Measurements from ENCODE around the gene PLA2R1. TPM values are rescaled to one million over a fixed set of nuclear protein-coding genes. Genes with fewer than 3 reads are reported as not detected.
A peak's percentile ranks its signal among the peaks of the same experiment; 100 is the strongest.

The PLA2R1 gene
- total and polyA plus RNA-seq, 4 donors = 4.8 to 56.4 (median 22.5) TPM

DNA sequence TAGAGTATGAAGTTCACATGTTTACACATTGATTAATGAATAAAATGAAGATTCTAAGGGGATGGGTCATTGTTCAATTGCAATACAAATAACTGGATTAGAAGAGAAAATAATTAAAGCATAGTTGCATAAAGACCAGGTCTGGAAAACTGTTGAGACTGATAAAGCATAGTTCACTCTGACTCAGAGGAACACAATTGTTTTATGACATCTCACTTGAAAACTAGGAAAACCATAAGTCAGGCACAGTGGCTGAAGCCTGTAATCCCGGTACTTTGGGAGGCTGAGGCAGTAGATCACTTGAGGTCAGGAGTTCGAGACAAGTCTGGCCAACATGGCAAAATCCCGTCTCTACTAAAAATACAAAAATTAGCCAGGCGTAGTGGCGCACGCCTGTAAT is 46.7 kb downstream of the PLA2R1 start:
- WGBS (ENCODE audit: insufficient coverage) = 81% methylated on average over 4 of the region's 6 CpGs
- no peak overlapping the region for H3K27ac ChIP-seq (ENCODE audit: low read depth, low read length)
- no peaks in the 10 kb centered on the region for H3K9me3 ChIP-seq (ENCODE audit: control insufficient read depth, insufficient read depth, low read length)
- H3K27me3 ChIP-seq (ENCODE audit: control insufficient read depth, insufficient read depth, low read length) = no peaks in the 10 kb centered on the region
- DNase-seq (ENCODE audit: low read depth in 4 of 6, low spot score in 6 of 6) = no peak
- no peak overlapping the region for H3K4me3 ChIP-seq (ENCODE audit: low read depth, low read length)
- no peaks in the 10 kb centered on the region for H3K36me3 ChIP-seq (ENCODE audit: control insufficient read depth, insufficient read depth, low read length)
- no peaks in the 10 kb centered on the region for H3K4me1 ChIP-seq (ENCODE audit: control insufficient read depth, insufficient read depth, low read length)

DNA sequence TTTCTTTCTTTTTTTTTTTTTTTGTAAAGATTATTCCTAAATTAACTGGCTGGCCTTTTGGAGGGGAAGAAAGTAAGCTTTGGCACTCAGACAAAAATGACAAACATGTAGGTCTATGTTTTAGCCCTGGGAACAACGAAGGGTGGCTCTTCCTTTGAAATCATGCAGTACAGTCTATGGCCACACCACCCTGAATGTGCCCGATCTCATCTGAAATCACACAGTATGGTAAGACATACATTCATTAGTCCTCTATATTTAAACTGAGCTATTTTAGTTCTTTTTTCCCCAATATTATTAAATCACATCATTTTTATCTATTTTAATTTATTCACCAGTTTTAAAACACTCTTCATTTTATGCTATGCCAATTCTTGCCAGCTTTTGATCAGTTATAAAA is 48.2 kb downstream of the PLA2R1 start:
- DNase-seq (ENCODE audit: low read depth in 4 of 6, low spot score in 6 of 6) = no peak
- no peaks in the 10 kb centered on the region for H3K27me3 ChIP-seq (ENCODE audit: control insufficient read depth, insufficient read depth, low read length)
- H3K36me3 ChIP-seq (ENCODE audit: control insufficient read depth, insufficient read depth, low read length) = no peaks in the 10 kb centered on the region
- no peak overlapping the region for H3K27ac ChIP-seq (ENCODE audit: low read depth, low read length)
- H3K4me3 ChIP-seq (ENCODE audit: low read depth, low read length) = no peak overlapping the region
- no peaks in the 10 kb centered on the region for H3K9me3 ChIP-seq (ENCODE audit: control insufficient read depth, insufficient read depth, low read length)
- WGBS (ENCODE audit: insufficient coverage) = no CpG with 5 or more reads among the region's 2 CpGs
- H3K4me1 ChIP-seq (ENCODE audit: control insufficient read depth, insufficient read depth, low read length) = no peaks in the 10 kb centered on the region

DNA sequence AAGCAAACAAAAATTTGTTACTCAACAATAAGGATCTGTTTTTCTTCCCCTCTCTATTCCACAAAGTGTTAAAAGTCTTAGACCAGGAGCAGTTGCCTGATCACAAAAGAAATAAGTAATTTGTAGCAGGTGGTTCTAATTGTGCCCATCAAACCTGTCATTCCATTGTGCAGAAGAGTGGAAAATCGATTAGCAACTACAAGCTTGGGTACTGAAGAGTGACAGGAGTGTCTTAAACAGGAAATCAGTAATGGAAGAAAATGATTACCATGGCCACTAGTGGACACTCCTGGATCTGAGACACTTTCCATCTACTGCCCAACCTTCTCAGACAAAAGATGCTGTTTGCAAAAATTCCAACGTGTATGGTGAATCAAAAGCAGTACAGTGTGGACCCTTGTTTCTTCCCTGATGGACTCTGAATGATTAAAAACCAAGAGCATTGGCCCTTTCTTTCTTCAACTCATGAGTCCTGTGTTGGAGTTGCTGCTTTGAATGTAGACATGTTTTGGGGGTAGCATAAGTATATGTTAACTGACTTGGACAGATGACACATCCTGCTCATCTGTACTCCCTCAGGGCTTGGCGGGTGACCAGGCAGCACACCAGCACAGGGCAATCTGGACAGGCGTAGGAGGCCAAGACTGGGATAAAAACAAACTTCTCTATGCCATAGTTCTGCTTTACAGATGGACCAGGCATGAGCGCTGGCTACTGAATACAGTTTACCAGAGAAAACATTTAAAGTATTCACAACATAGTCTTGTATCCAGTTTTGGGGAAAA is 51.9 kb downstream of the PLA2R1 start:
- Histone ChIP-seq H3K27me3 (ENCODE audit: control insufficient read depth, insufficient read depth, low read length) (no peaks in the 10 kb centered on the region), H3K4me3 (ENCODE audit: low read depth, low read length) (no peak overlapping the region), H3K27ac (ENCODE audit: low read depth, low read length) (no peak overlapping the region), H3K9me3 (ENCODE audit: control insufficient read depth, insufficient read depth, low read length) (no peaks in the 10 kb centered on the region), H3K4me1 (ENCODE audit: control insufficient read depth, insufficient read depth, low read length) (no peaks in the 10 kb centered on the region), H3K36me3 (ENCODE audit: control insufficient read depth, insufficient read depth, low read length) (no peaks in the 10 kb centered on the region)
- DNase-seq (ENCODE audit: low read depth in 4 of 6, low spot score in 6 of 6) = no peak
- WGBS (ENCODE audit: insufficient coverage) = 52% methylated on average over 3 of the region's 5 CpGs

DNA sequence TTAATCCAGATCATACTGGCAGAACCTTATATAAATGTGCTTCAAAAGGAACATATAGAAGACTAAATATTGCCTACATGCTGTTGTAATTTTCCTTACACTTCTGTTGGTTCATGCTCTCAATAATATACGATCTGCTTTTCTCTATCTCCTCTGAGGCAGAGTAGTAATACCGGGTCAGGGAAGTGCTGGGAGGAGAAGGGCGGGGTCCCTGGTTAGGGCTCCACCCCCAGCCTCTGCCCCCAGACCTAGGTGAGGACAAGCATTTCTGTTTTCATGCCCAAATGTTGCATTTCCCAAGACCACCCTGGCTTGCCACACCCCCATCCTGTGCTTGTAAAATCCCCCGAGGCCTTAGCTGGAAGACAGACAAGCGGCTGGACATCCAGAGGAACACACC is 55.3 kb downstream of the PLA2R1 start:
- H3K27ac ChIP-seq (ENCODE audit: low read depth, low read length) = no peak overlapping the region
- no peak for DNase-seq (ENCODE audit: low read depth in 4 of 6, low spot score in 6 of 6)
- H3K4me3 ChIP-seq (ENCODE audit: low read depth, low read length) = no peak overlapping the region
- H3K4me1 ChIP-seq (ENCODE audit: control insufficient read depth, insufficient read depth, low read length) = no peaks in the 10 kb centered on the region
- H3K27me3 ChIP-seq (ENCODE audit: control insufficient read depth, insufficient read depth, low read length) = no peaks in the 10 kb centered on the region
- no peaks in the 10 kb centered on the region for H3K9me3 ChIP-seq (ENCODE audit: control insufficient read depth, insufficient read depth, low read length)
- H3K36me3 ChIP-seq (ENCODE audit: control insufficient read depth, insufficient read depth, low read length) = no peaks in the 10 kb centered on the region
- 60% methylated on average over 4 of the region's 5 CpGs for WGBS (ENCODE audit: insufficient coverage)

GRCh38 chr2:160006475-160006874 is 55.9 kb downstream of the PLA2R1 start:
- Histone ChIP-seq H3K9me3 (ENCODE audit: control insufficient read depth, insufficient read depth, low read length) (no peaks in the 10 kb centered on the region), H3K4me1 (ENCODE audit: control insufficient read depth, insufficient read depth, low read length) (no peaks in the 10 kb centered on the region), H3K36me3 (ENCODE audit: control insufficient read depth, insufficient read depth, low read length) (no peaks in the 10 kb centered on the region), H3K27ac (ENCODE audit: low read depth, low read length) (no peak overlapping the region), H3K27me3 (ENCODE audit: control insufficient read depth, insufficient read depth, low read length) (no peaks in the 10 kb centered on the region), H3K4me3 (ENCODE audit: low read depth, low read length) (no peak overlapping the region)
- WGBS (ENCODE audit: insufficient coverage) = 67% methylated on average over 1 of the region's 2 CpGs
- peak in 2 of 6 donors; percentile 21 to 30 for DNase-seq (ENCODE audit: low read depth in 4 of 6, low spot score in 6 of 6)

DNA sequence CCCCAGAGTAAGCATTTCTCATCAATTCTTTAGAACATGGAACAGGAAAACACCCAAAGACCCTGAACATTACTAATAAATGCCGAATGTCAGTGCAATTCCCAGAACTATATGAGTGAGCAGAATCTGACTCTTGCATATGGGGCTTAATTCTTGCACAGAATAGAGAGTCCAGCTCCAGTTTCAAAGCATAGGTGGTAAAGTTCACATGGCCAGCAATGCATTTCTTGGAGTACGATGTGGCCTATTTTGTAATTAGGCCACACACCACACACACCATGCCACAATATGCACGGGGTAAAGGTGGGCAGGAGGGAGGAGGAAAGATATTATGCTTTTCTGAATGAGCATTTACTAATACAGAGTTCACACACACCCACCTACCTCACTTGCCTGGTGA is 56.5 kb downstream of the PLA2R1 start:
- DNase-seq (ENCODE audit: low read depth in 4 of 6, low spot score in 6 of 6) = no peak
- no peaks in the 10 kb centered on the region for H3K9me3 ChIP-seq (ENCODE audit: control insufficient read depth, insufficient read depth, low read length)
- no peak overlapping the region for H3K4me3 ChIP-seq (ENCODE audit: low read depth, low read length)
- no peaks in the 10 kb centered on the region for H3K27me3 ChIP-seq (ENCODE audit: control insufficient read depth, insufficient read depth, low read length)
- no peaks in the 10 kb centered on the region for H3K36me3 ChIP-seq (ENCODE audit: control insufficient read depth, insufficient read depth, low read length)
- WGBS (ENCODE audit: insufficient coverage) = 88% methylated on average over 1 of the region's 3 CpGs
- H3K4me1 ChIP-seq (ENCODE audit: control insufficient read depth, insufficient read depth, low read length) = no peaks in the 10 kb centered on the region
- no peak overlapping the region for H3K27ac ChIP-seq (ENCODE audit: low read depth, low read length)

DNA sequence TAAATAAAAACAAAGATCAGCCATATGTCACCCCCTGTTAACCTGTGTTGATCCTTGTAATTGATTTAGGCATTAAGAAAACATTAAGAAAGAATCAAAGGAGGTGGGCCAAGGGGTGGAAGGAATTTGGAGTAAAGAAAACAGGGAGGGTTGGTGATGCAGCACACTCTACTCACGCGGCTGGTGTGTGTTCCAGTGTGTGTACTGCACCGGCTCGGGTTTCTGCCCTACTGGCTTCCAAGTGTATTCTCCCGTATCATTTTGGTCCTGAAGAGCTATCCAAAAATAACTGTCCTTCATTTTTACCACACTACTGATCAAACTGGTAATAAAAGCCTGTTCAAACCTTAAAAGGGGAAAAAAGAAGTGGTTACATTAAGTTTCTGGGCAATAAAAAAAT is 56.9 kb downstream of the PLA2R1 start:
- H3K27ac ChIP-seq (ENCODE audit: low read depth, low read length) = no peak overlapping the region
- no peak for DNase-seq (ENCODE audit: low read depth in 4 of 6, low spot score in 6 of 6)
- no peaks in the 10 kb centered on the region for H3K36me3 ChIP-seq (ENCODE audit: control insufficient read depth, insufficient read depth, low read length)
- no peak overlapping the region for H3K4me3 ChIP-seq (ENCODE audit: low read depth, low read length)
- H3K4me1 ChIP-seq (ENCODE audit: control insufficient read depth, insufficient read depth, low read length) = no peaks in the 10 kb centered on the region
- no CpG with 5 or more reads among the region's 5 CpGs for WGBS (ENCODE audit: insufficient coverage)
- H3K27me3 ChIP-seq (ENCODE audit: control insufficient read depth, insufficient read depth, low read length) = no peaks in the 10 kb centered on the region
- no peaks in the 10 kb centered on the region for H3K9me3 ChIP-seq (ENCODE audit: control insufficient read depth, insufficient read depth, low read length)

- no peaks in the 10 kb centered on the region for H3K4me1 ChIP-seq (ENCODE audit: control insufficient read depth, insufficient read depth, low read length)
- no peak overlapping the region for H3K27ac ChIP-seq (ENCODE audit: low read depth, low read length)
- H3K27me3 ChIP-seq (ENCODE audit: control insufficient read depth, insufficient read depth, low read length) = no peaks in the 10 kb centered on the region
- no peak overlapping the region for H3K4me3 ChIP-seq (ENCODE audit: low read depth, low read length)
- no peaks in the 10 kb centered on the region for H3K9me3 ChIP-seq (ENCODE audit: control insufficient read depth, insufficient read depth, low read length)
- WGBS (ENCODE audit: insufficient coverage) = no CpG with 5 or more reads among the region's 3 CpGs
- no peaks in the 10 kb centered on the region for H3K36me3 ChIP-seq (ENCODE audit: control insufficient read depth, insufficient read depth, low read length)
- no peak for DNase-seq (ENCODE audit: low read depth in 4 of 6, low spot score in 6 of 6)
Observed at GRCh38 chr2:159998961-159999360, 63.5 kb downstream of the PLA2R1 start.

GRCh38 chr2:159998243-159998642 is 64.2 kb downstream of the PLA2R1 start:
- H3K36me3 ChIP-seq (ENCODE audit: control insufficient read depth, insufficient read depth, low read length) = no peaks in the 10 kb centered on the region
- WGBS (ENCODE audit: insufficient coverage) = no CpG with 5 or more reads among the region's 2 CpGs
- no peaks in the 10 kb centered on the region for H3K4me1 ChIP-seq (ENCODE audit: control insufficient read depth, insufficient read depth, low read length)
- no peak for DNase-seq (ENCODE audit: low read depth in 4 of 6, low spot score in 6 of 6)
- no peak overlapping the region for H3K27ac ChIP-seq (ENCODE audit: low read depth, low read length)
- H3K27me3 ChIP-seq (ENCODE audit: control insufficient read depth, insufficient read depth, low read length) = no peaks in the 10 kb centered on the region
- no peak overlapping the region for H3K4me3 ChIP-seq (ENCODE audit: low read depth, low read length)
- H3K9me3 ChIP-seq (ENCODE audit: control insufficient read depth, insufficient read depth, low read length) = no peaks in the 10 kb centered on the region

DNA sequence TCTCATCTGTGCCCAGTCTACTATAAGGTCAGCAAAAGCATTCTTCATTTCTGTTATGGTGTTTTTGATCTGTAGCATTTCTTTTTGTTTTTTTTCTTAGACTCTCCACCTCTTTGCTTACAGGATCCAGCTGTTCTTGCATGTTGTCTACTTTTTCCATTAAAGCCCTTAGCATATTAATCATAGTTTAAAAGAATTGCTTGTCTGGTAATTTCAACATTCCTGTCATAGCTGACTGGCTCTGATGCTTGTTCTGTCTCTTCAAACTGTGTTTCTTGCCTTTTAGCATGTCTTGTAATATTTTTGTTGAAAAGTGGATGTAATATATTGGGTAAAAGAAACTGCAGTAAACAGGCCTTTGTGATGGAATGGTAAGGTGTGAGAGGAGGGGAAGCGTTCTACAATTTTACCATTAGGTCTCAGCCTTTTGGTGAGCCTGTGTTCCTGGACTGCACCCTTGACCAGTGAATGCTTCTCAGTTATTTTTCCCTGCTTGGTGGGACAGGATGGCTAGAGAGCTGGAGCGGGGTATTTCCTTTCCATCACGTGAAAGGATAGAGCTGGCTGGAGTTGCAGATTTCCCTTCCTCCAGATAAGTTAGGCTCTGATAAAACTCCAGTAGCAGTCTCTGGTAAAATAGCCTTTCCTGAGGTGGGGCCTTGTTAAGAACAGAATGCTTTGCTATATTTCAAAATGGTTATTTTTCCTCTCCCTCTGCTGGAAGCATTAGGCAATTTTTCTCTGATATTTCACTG is 65.4 kb downstream of the PLA2R1 start:
- Histone ChIP-seq H3K9me3 (ENCODE audit: control insufficient read depth, insufficient read depth, low read length) (no peaks in the 10 kb centered on the region), H3K36me3 (ENCODE audit: control insufficient read depth, insufficient read depth, low read length) (no peaks in the 10 kb centered on the region), H3K4me3 (ENCODE audit: low read depth, low read length) (no peak overlapping the region), H3K27me3 (ENCODE audit: control insufficient read depth, insufficient read depth, low read length) (no peaks in the 10 kb centered on the region), H3K27ac (ENCODE audit: low read depth, low read length) (no peak overlapping the region), H3K4me1 (ENCODE audit: control insufficient read depth, insufficient read depth, low read length) (no peaks in the 10 kb centered on the region)
- no peak for DNase-seq (ENCODE audit: low read depth in 4 of 6, low spot score in 6 of 6)
- 90% methylated on average over 2 of the region's 3 CpGs for WGBS (ENCODE audit: insufficient coverage)

All from spinal cord (tissue), 10 donors.